Uterus (tissue), 2 donors: Measurements from ENCODE around the gene VIT.

Experiments used
- CTCF ChIP-seq, 4 experiments: fragments of 200-600 bp in 2 of 4; fragments of 450-650 bp in 2 of 4; sonication (generic) in 2 of 4; IDR thresholded peaks; one replicate each; pipeline ENCODE4 v1.5.1; 2016 to 2019; ENCODE audit warnings: antibody characterized with exemption in 4 of 4, mild to moderate bottlenecking in 2 of 4, moderate library complexity in 1 of 4
- POLR2A ChIP-seq, 2 donors: fragments of 450-650 bp; IDR thresholded peaks; one replicate each; pipeline ENCODE4 v1.6.1; 2016; ENCODE audit warnings: antibody characterized with exemption in 2 of 2, mild to moderate bottlenecking in 1 of 2, moderate library complexity in 1 of 2

GRCh38 chr2:36839976-36840617 lies 143.6 kb downstream of the VIT start:
- TF ChIP-seq CTCF (IDR thresholded peaks at IDR 0.05) = no peak
- TF ChIP-seq POLR2A (IDR thresholded peaks at IDR 0.05) = no peak
